ENCODE measurements around the gene ARFIP2. TPM values are rescaled to one million over a fixed set of nuclear protein-coding genes. Genes with fewer than 3 reads are reported as not detected.

The ARFIP2 gene
- total RNA-seq, 3 donors from 2014 or later: 40.0 to 129 (median 121) TPM

GRCh38 chr11:6502382-6502781 lies 21.3 kb upstream of the ARFIP2 start:
- Histone ChIP-seq H3K4me3 (no peak overlapping the region), H3K4me1 (no peaks in the 10 kb centered on the region), H3K27ac (no peak overlapping the region), H3K36me3 (no peaks in the 10 kb centered on the region), H3K9me3 (no peaks in the 10 kb centered on the region), H3K27me3 (no peaks in the 10 kb centered on the region)
- intact Hi-C loops (cut with DNase I; ENCODE audit: low total_unique reads): no loop called here
- no peak for TF ChIP-seq POLR2AphosphoS5 (IDR thresholded peaks at IDR 0.05)
- TF ChIP-seq POLR2A (IDR thresholded peaks at IDR 0.05): no peak
- no peak for TF ChIP-seq CTCF (IDR thresholded peaks at IDR 0.05)
- no peak for DNase-seq (ENCODE audit: low spot score in 2 of 2)

GRCh38 chr11:6498544-6498943 lies 17.4 kb upstream of the ARFIP2 start:
- H3K36me3 ChIP-seq: no peaks in the 10 kb centered on the region
- no peak overlapping the region for H3K4me3 ChIP-seq
- DNase-seq (ENCODE audit: low spot score in 2 of 2): no peak
- H3K27me3 ChIP-seq: no peaks in the 10 kb centered on the region
- intact Hi-C loops (cut with DNase I; ENCODE audit: low total_unique reads): no loop called here
- no peaks in the 10 kb centered on the region for H3K4me1 ChIP-seq
- TF ChIP-seq POLR2AphosphoS5 (IDR thresholded peaks at IDR 0.05): no peak
- TF ChIP-seq CTCF (IDR thresholded peaks at IDR 0.05): no peak
- no peak for TF ChIP-seq POLR2A (IDR thresholded peaks at IDR 0.05)
- H3K27ac ChIP-seq: no peak overlapping the region
- no peaks in the 10 kb centered on the region for H3K9me3 ChIP-seq

GRCh38 chr11:6498121-6498520 lies 17.0 kb upstream of the ARFIP2 start:
- no peak overlapping the region for H3K4me3 ChIP-seq
- no peaks in the 10 kb centered on the region for H3K4me1 ChIP-seq
- no peaks in the 10 kb centered on the region for H3K27me3 ChIP-seq
- no peak for DNase-seq (ENCODE audit: low spot score in 2 of 2)
- TF ChIP-seq CTCF (IDR thresholded peaks at IDR 0.05) (no peak), POLR2A (IDR thresholded peaks at IDR 0.05) (no peak), POLR2AphosphoS5 (IDR thresholded peaks at IDR 0.05) (no peak)
- intact Hi-C loops (cut with DNase I; ENCODE audit: low total_unique reads): no loop called here
- no peaks in the 10 kb centered on the region for H3K36me3 ChIP-seq
- no peaks in the 10 kb centered on the region for H3K9me3 ChIP-seq
- H3K27ac ChIP-seq: no peak overlapping the region

- Histone ChIP-seq H3K27ac (no peak within 1 kb of the TSS), H3K4me3 (no peak within 1 kb of the TSS), H3K9me3 (no peaks in the 10 kb centered on the region), H3K4me1 (no peaks in the 10 kb centered on the region), H3K36me3 (no peaks in the 10 kb centered on the region), H3K27me3 (no peaks in the 10 kb centered on the region)
- no peak for DNase-seq (ENCODE audit: low spot score in 2 of 2)
- no peak for TF ChIP-seq CTCF (IDR thresholded peaks at IDR 0.05)
- no peak for TF ChIP-seq POLR2AphosphoS5 (IDR thresholded peaks at IDR 0.05)
- no peak for TF ChIP-seq POLR2A (IDR thresholded peaks at IDR 0.05)
- intact Hi-C loops (cut with DNase I; ENCODE audit: low total_unique reads): no loop called here
These were observed 16.1 kb upstream of the ARFIP2 start, which contains the start of gene DNHD1 for GRCh38 chr11:6497069-6497839. DNHD1 (plus strand) TSS chr11:6497280; CDS start chr11:6498216, 936 bp downstream.

- no peak for TF ChIP-seq POLR2A (IDR thresholded peaks at IDR 0.05)
- no peak for TF ChIP-seq POLR2AphosphoS5 (IDR thresholded peaks at IDR 0.05)
- no peak for TF ChIP-seq CTCF (IDR thresholded peaks at IDR 0.05)
- Histone ChIP-seq H3K27me3 (no peaks in the 10 kb centered on the region), H3K9me3 (no peaks in the 10 kb centered on the region), H3K4me3 (no peak overlapping the region), H3K27ac (no peak overlapping the region), H3K4me1 (no peaks in the 10 kb centered on the region), H3K36me3 (no peaks in the 10 kb centered on the region)
- intact Hi-C loops (cut with DNase I; ENCODE audit: low total_unique reads): no loop called here
- no peak for DNase-seq (ENCODE audit: low spot score in 2 of 2)
These were observed 8.2 kb upstream of the ARFIP2 start for GRCh38 chr11:6489306-6489705.

All from breast epithelium (tissue), 4 donors.